Tibial nerve (tissue), 4 donors: ENCODE data around the gene ZBTB7C. TPM values are rescaled to one million over a fixed set of nuclear protein-coding genes. Genes with fewer than 3 reads are reported as not detected.
A peak's percentile ranks its signal among the peaks of the same experiment; 100 is the strongest.

ENCODE experiments used
- DNase-seq, 2 donors: peaks; one replicate each; pipeline ENCODE4 v3.0.0-alpha.2; 2019; ENCODE audit warnings: low spot score in 2 of 2
- H3K27ac ChIP-seq, 4 donors: fragments of 200-600 bp; sonication (generic) in 3 of 4; one replicate each; pipeline ENCODE4 v1.5.1; 2017 to 2019; ENCODE audit warnings: mild to moderate bottlenecking in 1 of 4
- H3K27me3 ChIP-seq, 2 donors: fragments of 200-600 bp; sonication (generic) in 1 of 2; one replicate each; pipeline versions ENCODE4 v1.5.1 to v1.6.0; 2017 to 2019
- H3K36me3 ChIP-seq, 3 donors: fragments of 200-600 bp; sonication (generic); one replicate each; pipeline ENCODE4 v1.5.1; 2018 to 2019
- H3K4me1 ChIP-seq, 4 donors: fragments of 200-600 bp; sonication (generic) in 3 of 4; one replicate each; pipeline ENCODE4 v1.5.1; 2017 to 2019
- H3K4me3 ChIP-seq, 4 donors: fragments of 200-600 bp; sonication (generic) in 3 of 4; one replicate each; pipeline ENCODE4 v1.5.1; 2017 to 2019; ENCODE audit warnings: mild to moderate bottlenecking in 1 of 4, moderate library complexity in 1 of 4
- H3K9me3 ChIP-seq, 4 donors: fragments of 200-600 bp; sonication (generic) in 3 of 4; one replicate each; pipeline ENCODE4 v1.5.1; 2017 to 2019
- EP300 ChIP-seq, 2 donors: sonication (generic); formaldehyde crosslinking; IDR thresholded peaks; one replicate each; pipeline ENCODE4 v1.6.1; 2017; ENCODE audit warnings: antibody characterized with exemption in 2 of 2, mild to moderate bottlenecking in 1 of 2
- POLR2A ChIP-seq, 2 donors: fragments of 450-650 bp; IDR thresholded peaks; one replicate each; pipeline ENCODE4 v1.6.1; 2017; ENCODE audit warnings: antibody characterized with exemption in 2 of 2, mild to moderate bottlenecking in 2 of 2, moderate library complexity in 2 of 2
- WGBS, 2 donors: methylation state at CpG; one replicate each; pipeline ENCODE4 v1.1.5; 2018; 5-methylcytosine and 5-hydroxymethylcytosine counted together
- total RNA-seq, 4 donors: library from RNA; depleted of rRNA; stranded (reverse); fragments of >200 nt; gene quantifications; one replicate each; pipeline ENCODE4 v1.1.0, GENCODE V29; 2016
- TF ChIP-seq, protein P1 (sequence below), 5 experiments: fragments of 200-600 bp in 3 of 5; fragments of 450-650 bp in 2 of 5; sonication (generic) in 3 of 5; IDR thresholded peaks; one replicate each; pipeline ENCODE4 v1.5.1; 2016 to 2019; ENCODE audit warnings: antibody characterized with exemption in 5 of 5, mild to moderate bottlenecking in 3 of 5, moderate library complexity in 2 of 5

The ZBTB7C gene
- total RNA-seq, 4 donors from 2014 or later: 24.6 to 95.0 (median 75.3) TPM

- Histone ChIP-seq H3K4me3 (no peak overlapping the region), H3K36me3 (peaks cover 0 to 16% (median 0%) of the 10 kb centered on the region in 3 donors), H3K27me3 (no peaks in the 10 kb centered on the region), H3K4me1 (peaks cover 0 to 21% (median 2%) of the 10 kb centered on the region in 4 donors), H3K27ac (no peak overlapping the region), H3K9me3 (peaks cover 0 to 7% (median 0%) of the 10 kb centered on the region in 4 donors)
- TF ChIP-seq EP300 (IDR thresholded peaks at IDR 0.05): no peak
- TF ChIP-seq POLR2A (IDR thresholded peaks at IDR 0.05): no peak
- TF ChIP-seq, protein P1, sequence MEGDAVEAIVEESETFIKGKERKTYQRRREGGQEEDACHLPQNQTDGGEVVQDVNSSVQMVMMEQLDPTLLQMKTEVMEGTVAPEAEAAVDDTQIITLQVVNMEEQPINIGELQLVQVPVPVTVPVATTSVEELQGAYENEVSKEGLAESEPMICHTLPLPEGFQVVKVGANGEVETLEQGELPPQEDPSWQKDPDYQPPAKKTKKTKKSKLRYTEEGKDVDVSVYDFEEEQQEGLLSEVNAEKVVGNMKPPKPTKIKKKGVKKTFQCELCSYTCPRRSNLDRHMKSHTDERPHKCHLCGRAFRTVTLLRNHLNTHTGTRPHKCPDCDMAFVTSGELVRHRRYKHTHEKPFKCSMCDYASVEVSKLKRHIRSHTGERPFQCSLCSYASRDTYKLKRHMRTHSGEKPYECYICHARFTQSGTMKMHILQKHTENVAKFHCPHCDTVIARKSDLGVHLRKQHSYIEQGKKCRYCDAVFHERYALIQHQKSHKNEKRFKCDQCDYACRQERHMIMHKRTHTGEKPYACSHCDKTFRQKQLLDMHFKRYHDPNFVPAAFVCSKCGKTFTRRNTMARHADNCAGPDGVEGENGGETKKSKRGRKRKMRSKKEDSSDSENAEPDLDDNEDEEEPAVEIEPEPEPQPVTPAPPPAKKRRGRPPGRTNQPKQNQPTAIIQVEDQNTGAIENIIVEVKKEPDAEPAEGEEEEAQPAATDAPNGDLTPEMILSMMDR (IDR thresholded peaks at IDR 0.05): no peak
- WGBS, 2 donors: 92 to 93% methylated on average over 13 to 14 of the region's 17 CpGs
- no peak for DNase-seq
These were observed 369.4 kb downstream of the ZBTB7C start for GRCh38 chr18:48039769-48040215.

DNA sequence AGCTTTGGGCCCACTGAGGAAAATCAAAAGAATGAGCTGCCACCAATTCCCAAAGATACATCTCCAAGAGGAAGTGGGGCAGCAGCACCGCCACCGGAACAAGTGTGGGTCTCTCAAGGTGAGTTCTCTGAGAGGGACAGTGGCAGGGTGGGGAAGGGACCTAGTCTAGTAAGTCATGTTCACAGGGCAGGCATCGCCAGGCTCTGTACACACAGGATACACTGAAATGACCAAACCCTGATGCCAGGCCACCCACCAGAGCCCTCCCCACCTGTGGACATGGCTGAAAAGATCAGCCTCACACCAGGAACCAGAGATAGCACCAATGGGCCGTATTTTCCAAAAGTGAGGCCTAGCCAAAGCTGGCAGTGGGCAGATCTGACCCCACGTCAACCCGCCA lies 370.5 kb downstream of the ZBTB7C start:
- Histone ChIP-seq H3K27ac (no peak overlapping the region), H3K9me3 (peaks cover 0 to 7% (median 0%) of the 10 kb centered on the region in 4 donors), H3K4me1 (peaks cover 0 to 28% (median 2%) of the 10 kb centered on the region in 4 donors), H3K27me3 (no peaks in the 10 kb centered on the region), H3K36me3 (peaks cover 0 to 16% (median 0%) of the 10 kb centered on the region in 3 donors), H3K4me3 (no peak overlapping the region)
- TF ChIP-seq POLR2A (IDR thresholded peaks at IDR 0.05) (no peak), EP300 (IDR thresholded peaks at IDR 0.05) (no peak)
- TF ChIP-seq, protein P1 (IDR thresholded peaks at IDR 0.05): no peak
- WGBS, 2 donors: 95 to 98% methylated on average over 6 of the region's 6 CpGs
- no peak for DNase-seq

DNA sequence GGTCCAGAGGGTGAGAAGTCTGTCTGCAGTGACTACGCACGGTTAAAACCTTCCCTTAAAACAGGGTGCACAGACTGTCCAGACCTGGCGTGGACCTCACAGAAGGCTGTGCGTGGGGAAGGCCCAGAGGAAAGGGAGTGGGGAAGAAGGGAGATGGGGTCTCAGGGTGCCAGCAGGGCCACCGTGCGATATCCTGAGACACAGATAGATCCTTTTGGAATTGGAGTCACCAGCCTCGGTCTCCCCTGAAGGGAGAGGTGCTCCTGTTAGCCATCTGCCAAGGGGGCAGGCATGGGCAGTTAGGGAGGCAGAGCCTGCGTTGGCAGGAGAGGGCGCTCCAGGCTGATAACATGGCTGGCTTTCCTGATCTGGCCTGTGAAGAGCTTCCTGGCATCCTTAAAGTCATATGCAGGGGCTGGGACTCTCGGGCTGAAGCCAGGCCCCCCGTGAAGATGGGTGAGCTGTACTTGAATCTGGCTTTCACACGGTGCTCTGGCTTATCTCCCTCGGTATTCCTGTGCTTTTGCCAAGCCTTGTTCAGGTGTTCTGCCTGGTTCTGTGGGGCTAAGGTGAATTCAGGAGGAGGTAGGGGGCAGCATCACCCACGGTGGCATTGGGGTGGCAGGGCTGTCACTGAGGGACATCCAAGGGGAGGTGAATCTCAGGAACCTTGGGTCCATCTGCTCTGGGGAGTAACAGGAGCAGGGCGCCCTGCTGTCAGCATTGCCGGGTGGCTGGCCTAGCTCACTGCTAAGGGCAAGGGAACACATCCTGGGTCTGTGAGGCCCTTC lies 371.5 kb downstream of the ZBTB7C start:
- TF ChIP-seq POLR2A (IDR thresholded peaks at IDR 0.05): no peak
- TF ChIP-seq EP300 (IDR thresholded peaks at IDR 0.05): no peak
- TF ChIP-seq, protein P1 (IDR thresholded peaks at IDR 0.05): no peak
- 74 to 76% methylated on average over 15 to 16 of the region's 16 CpGs for WGBS, 2 donors
- Histone ChIP-seq H3K27me3 (no peaks in the 10 kb centered on the region), H3K36me3 (peaks cover 0 to 16% (median 0%) of the 10 kb centered on the region in 3 donors), H3K4me1 (peaks cover 0 to 28% (median 2%) of the 10 kb centered on the region in 4 donors), H3K9me3 (no peaks in the 10 kb centered on the region), H3K27ac (no peak overlapping the region), H3K4me3 (no peak overlapping the region)
- DNase-seq: no peak

- peaks cover 0 to 28% (median 2%) of the 10 kb centered on the region in 4 donors for H3K4me1 ChIP-seq
- 70 to 74% methylated on average over 14 of the region's 14 CpGs for WGBS, 2 donors
- no peaks in the 10 kb centered on the region for H3K9me3 ChIP-seq
- H3K27ac ChIP-seq: peak overlapping the region in 2 of 4 donors; percentile 17 to 43
- DNase-seq: no peak
- H3K36me3 ChIP-seq: peaks cover 0 to 16% (median 0%) of the 10 kb centered on the region in 3 donors
- H3K27me3 ChIP-seq: no peaks in the 10 kb centered on the region
- TF ChIP-seq EP300 (IDR thresholded peaks at IDR 0.05) (no peak), POLR2A (IDR thresholded peaks at IDR 0.05) (no peak)
- TF ChIP-seq, protein P1 (IDR thresholded peaks at IDR 0.05): no peak
- no peak overlapping the region for H3K4me3 ChIP-seq
These were observed 372.4 kb downstream of the ZBTB7C start for GRCh38 chr18:48036641-48037421.
